Stomach (tissue), 9 donors: ENCODE measurements around the gene ADCY9. TPM values are rescaled to one million over a fixed set of nuclear protein-coding genes. Genes with fewer than 3 reads are reported as not detected.

ENCODE experiments used
- DNase-seq, 2 donors: peaks; one replicate each; pipeline versions ENCODE4 v3.0.0 to v3.0.0-alpha.2; 2013 to 2019
- H3K27ac ChIP-seq, 5 donors: fragments of 200-600 bp in 4 of 5; sonication (generic) in 4 of 5; one replicate each; pipeline ENCODE4 v1.5.1; 2013 to 2019; ENCODE audit warnings: mild to moderate bottlenecking in 1 of 5, moderate library complexity in 1 of 5
- H3K27me3 ChIP-seq, 3 donors: fragments of 200-600 bp; sonication (generic); one replicate each; pipeline ENCODE4 v1.5.1; 2017 to 2019; ENCODE audit warnings: mixed run types in 1 of 3
- H3K36me3 ChIP-seq, 4 donors: fragments of 200-600 bp; sonication (generic); 1 replicate in 3 of 4; 2 replicates in 1 of 4; pipeline ENCODE4 v1.5.1; 2016 to 2019
- H3K4me1 ChIP-seq, 4 donors: fragments of 200-600 bp; sonication (generic); one replicate each; pipeline ENCODE4 v1.5.1; 2016 to 2019
- H3K4me3 ChIP-seq, 4 donors: fragments of 200-600 bp; sonication (generic) in 3 of 4; one replicate each; pipeline ENCODE4 v1.5.1; 2016 to 2019; ENCODE audit warnings: mild to moderate bottlenecking in 1 of 4
- H3K9me3 ChIP-seq, 4 donors: fragments of 200-600 bp; sonication (generic); one replicate each; pipeline ENCODE4 v1.5.1; 2016 to 2019
- EP300 ChIP-seq: sonication (generic); formaldehyde crosslinking; IDR thresholded peaks from one replicate; pipeline ENCODE4 v1.6.1; 2017; ENCODE audit warnings: antibody characterized with exemption
- POLR2A ChIP-seq, 4 donors: fragments of 450-650 bp; IDR thresholded peaks; one replicate each; pipeline ENCODE4 v1.6.1; 2016; ENCODE audit warnings: antibody characterized with exemption in 4 of 4, control low read depth in 2 of 4, mild to moderate bottlenecking in 1 of 4, moderate library complexity in 1 of 4
- POLR2AphosphoS5 ChIP-seq, 3 donors: sonication (generic); formaldehyde crosslinking; IDR thresholded peaks; one replicate each; pipeline ENCODE4 v1.6.1; 2016; ENCODE audit warnings: antibody characterized with exemption in 3 of 3
- WGBS, 5 donors: extraction: QIAGEN DNeasy Blood & Tissue Kit in 3 of 5; methylation state at CpG; one replicate each; pipeline versions ENCODE4 v1.1.5 to v1.1.7; 2013 to 2018; 5-methylcytosine and 5-hydroxymethylcytosine counted together
- intact Hi-C: fragments of 100-400 bp; cut with DNase I; formaldehyde crosslinking; loops from one replicate; pipeline ENCODE4 v1.15.1; 2023; ENCODE audit warnings: low total_unique reads
- polyA plus RNA-seq, 3 donors: library from polyadenylated mRNA; stranded (reverse); fragments of 200-250 nt; gene quantifications; one replicate each; pipeline ENCODE4 v1.2.3, GENCODE V29; 2013
- small RNA-seq, 4 donors: library from RNA; depleted of rRNA; stranded (forward); fragments of <200 nt; gene quantifications; one replicate each; pipeline ENCODE3, GENCODE V24; 2016
- total RNA-seq, 5 donors: library from RNA; depleted of rRNA; stranded (reverse); fragments of >200 nt; gene quantifications; one replicate each; pipeline versions ENCODE4 v1.1.0 to v1.2.3, GENCODE V29; 2014 to 2016
- TF ChIP-seq, protein P1 (sequence below), 7 experiments: fragments of 450-650 bp in 4 of 7; fragments of 200-600 bp in 3 of 7; sonication (generic) in 3 of 7; IDR thresholded peaks; one replicate each; pipeline ENCODE4 v1.5.1; 2016 to 2019; ENCODE audit warnings: antibody characterized with exemption in 7 of 7, control low read depth in 2 of 7, mild to moderate bottlenecking in 1 of 7
- donor health status: healthy with polysubstance abuse.
- donor health status: Bipolar disorder and iron deficiency.
- donor health status: healthy.

Gene ADCY9
- total and polyA plus RNA-seq, 8 donors, result 1.7 to 55.0 (median 12.9) TPM

DNA sequence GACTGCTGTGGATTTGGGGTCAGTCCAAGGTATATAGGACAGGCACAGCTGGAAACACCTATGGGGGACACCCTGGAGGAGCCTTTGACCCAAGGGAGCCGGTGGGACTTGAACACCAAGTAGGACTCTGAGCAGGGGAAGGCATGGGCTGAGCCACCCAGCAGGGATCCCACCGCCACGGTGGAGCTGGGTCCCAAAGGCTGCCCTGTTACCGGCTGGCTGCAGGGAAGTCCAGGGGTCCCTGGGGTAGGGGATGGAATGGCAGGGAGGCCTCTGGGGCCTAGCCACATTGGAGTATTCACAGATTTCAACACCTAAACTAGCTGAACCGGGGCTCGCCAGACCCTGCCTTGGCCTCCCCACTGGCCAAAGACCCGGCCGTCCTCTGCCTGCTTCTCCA is 196.0 kb downstream of the ADCY9 start:
- 78 to 88% (median 86%) methylated on average over 6 to 8 of the region's 8 CpGs for WGBS, 5 donors
- H3K9me3 ChIP-seq, result peaks cover 0 to 13% (median 8%) of the 10 kb centered on the region in 4 donors

DNA sequence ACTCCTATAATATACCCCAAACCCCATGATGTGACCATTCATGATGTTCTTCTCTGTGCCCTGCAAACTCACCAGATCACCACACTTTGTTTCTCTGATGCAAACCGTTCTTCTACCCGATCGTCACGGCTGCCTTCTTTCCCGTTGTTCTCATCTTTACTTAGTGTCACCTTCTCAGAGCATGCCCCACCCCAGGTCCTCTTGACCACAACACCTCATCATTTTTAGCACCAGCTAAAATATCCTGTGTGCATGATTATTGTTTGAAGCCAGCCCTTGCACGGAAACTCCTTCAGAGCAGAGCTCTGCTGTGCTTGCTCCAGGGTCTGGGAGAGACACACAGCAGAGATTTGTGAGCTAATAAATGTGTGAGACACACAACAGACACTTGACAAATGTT is 196.8 kb downstream of the ADCY9 start:
- no peak overlapping the region for H3K27ac ChIP-seq
- H3K36me3 ChIP-seq, result no peaks in the 10 kb centered on the region
- peaks cover 0 to 27% (median 0%) of the 10 kb centered on the region in 3 donors for H3K27me3 ChIP-seq
- WGBS, 5 donors, result 77 to 88% (median 84%) methylated on average over 6 of the region's 6 CpGs
- H3K9me3 ChIP-seq, result peaks cover 0 to 13% (median 8%) of the 10 kb centered on the region in 4 donors
- DNase-seq, result no peak
- intact Hi-C loops, result no loop called here
- TF ChIP-seq POLR2A (IDR thresholded peaks at IDR 0.05), result no peak
- no peak for TF ChIP-seq POLR2AphosphoS5 (IDR thresholded peaks at IDR 0.05)
- TF ChIP-seq, protein P1, sequence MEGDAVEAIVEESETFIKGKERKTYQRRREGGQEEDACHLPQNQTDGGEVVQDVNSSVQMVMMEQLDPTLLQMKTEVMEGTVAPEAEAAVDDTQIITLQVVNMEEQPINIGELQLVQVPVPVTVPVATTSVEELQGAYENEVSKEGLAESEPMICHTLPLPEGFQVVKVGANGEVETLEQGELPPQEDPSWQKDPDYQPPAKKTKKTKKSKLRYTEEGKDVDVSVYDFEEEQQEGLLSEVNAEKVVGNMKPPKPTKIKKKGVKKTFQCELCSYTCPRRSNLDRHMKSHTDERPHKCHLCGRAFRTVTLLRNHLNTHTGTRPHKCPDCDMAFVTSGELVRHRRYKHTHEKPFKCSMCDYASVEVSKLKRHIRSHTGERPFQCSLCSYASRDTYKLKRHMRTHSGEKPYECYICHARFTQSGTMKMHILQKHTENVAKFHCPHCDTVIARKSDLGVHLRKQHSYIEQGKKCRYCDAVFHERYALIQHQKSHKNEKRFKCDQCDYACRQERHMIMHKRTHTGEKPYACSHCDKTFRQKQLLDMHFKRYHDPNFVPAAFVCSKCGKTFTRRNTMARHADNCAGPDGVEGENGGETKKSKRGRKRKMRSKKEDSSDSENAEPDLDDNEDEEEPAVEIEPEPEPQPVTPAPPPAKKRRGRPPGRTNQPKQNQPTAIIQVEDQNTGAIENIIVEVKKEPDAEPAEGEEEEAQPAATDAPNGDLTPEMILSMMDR (IDR thresholded peaks at IDR 0.05), result no peak
- no peak for TF ChIP-seq EP300
- H3K4me1 ChIP-seq, result no peaks in the 10 kb centered on the region
- no peak overlapping the region for H3K4me3 ChIP-seq

More for the DNA sequence above, 196.0 kb downstream of the ADCY9 start:
- Histone ChIP-seq H3K27ac (no peak overlapping the region), H3K27me3 (peaks cover 0 to 27% (median 0%) of the 10 kb centered on the region in 3 donors), H3K4me3 (no peak overlapping the region), H3K36me3 (no peaks in the 10 kb centered on the region), H3K4me1 (no peaks in the 10 kb centered on the region)
- TF ChIP-seq POLR2AphosphoS5 (IDR thresholded peaks at IDR 0.05) (no peak), EP300 (no peak), POLR2A (IDR thresholded peaks at IDR 0.05) (no peak)
- TF ChIP-seq, protein P1 (IDR thresholded peaks at IDR 0.05), result no peak
- no peak for DNase-seq
- intact Hi-C loops, result no loop called here

DNA sequence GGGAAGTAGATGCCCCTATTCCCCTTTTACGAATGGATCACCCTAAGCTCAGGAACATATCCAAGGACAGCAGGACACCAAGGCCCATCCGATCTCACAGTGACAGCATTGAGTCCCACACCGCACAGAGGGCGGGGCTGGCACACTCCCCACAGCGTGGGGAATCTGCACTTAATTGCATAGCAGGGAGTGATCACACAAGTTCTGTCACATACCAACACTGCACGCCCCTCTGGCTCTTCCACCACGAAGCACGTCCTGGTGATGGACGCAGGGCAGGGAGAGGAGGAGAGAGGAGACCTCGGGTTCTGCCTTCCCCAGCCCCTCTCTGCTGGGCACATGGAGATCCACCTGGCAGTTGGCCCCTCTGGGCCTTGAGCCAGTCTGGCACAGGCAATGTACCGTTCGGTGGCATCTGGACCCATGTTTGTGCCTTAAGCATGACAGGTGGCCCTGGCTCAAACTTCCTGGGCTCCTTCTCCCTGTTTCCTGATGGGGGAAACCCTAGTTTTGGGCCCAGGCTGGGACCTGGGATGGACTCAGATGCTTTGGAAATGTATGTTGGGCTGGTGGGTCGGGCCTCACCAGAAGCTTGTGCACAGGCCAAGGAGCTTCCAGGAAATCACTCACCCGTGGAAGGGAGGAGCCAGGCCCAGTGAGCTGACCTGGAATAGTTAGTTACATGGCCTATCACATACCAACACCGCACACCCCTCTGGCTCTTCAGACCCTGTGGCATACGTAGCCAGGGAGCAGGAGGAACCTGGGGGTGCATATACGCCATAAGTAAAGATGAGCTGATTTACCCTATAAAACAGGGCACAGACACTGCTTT is 200.6 kb downstream of the ADCY9 start:
- 79 to 84% (median 81%) methylated on average over 17 of the region's 17 CpGs for WGBS, 5 donors
- Histone ChIP-seq H3K9me3 (peaks cover 0 to 13% (median 8%) of the 10 kb centered on the region in 4 donors), H3K27ac (no peak overlapping the region), H3K36me3 (no peaks in the 10 kb centered on the region), H3K4me1 (no peaks in the 10 kb centered on the region), H3K4me3 (no peak overlapping the region), H3K27me3 (peaks cover 0 to 5% (median 0%) of the 10 kb centered on the region in 3 donors)
- intact Hi-C loops, result no loop called here
- no peak for DNase-seq
- TF ChIP-seq, protein P1 (IDR thresholded peaks at IDR 0.05), result no peak
- no peak for TF ChIP-seq POLR2AphosphoS5 (IDR thresholded peaks at IDR 0.05)
- no peak for TF ChIP-seq EP300
- TF ChIP-seq POLR2A (IDR thresholded peaks at IDR 0.05), result no peak

DNA sequence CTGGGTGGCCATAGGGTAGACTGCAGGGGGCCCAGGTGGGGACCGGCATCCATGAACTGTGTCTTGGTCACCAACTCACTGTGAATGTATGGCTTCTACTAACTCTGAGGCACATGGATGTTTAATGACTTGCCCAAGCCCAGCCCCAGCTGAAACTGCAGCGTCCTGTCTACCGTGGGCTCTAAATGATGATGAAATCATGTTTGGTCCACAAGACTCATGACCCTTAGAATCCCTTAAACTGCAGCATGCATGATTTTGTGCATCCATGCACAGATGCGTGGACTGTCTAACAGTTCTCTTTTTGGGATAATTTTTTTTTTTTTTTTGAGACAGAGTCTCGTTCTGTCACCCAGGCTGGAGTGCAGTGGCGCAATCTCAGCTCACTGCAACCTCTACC is 203.3 kb downstream of the ADCY9 start:
- DNase-seq, result no peak
- WGBS, 5 donors, result 76 to 94% (median 83%) methylated on average over 5 to 6 of the region's 6 CpGs
- H3K4me1 ChIP-seq, result no peaks in the 10 kb centered on the region
- H3K9me3 ChIP-seq, result peaks cover 0 to 3% (median 0%) of the 10 kb centered on the region in 4 donors
- intact Hi-C loops, result no loop called here
- no peaks in the 10 kb centered on the region for H3K27me3 ChIP-seq
- H3K36me3 ChIP-seq, result no peaks in the 10 kb centered on the region
- H3K4me3 ChIP-seq, result no peak overlapping the region
- H3K27ac ChIP-seq, result no peak overlapping the region
- TF ChIP-seq, protein P1 (IDR thresholded peaks at IDR 0.05), result no peak
- TF ChIP-seq EP300 (no peak), POLR2A (IDR thresholded peaks at IDR 0.05) (no peak), POLR2AphosphoS5 (IDR thresholded peaks at IDR 0.05) (no peak)

Small RNA genes lying within 50 kb of the gene (small RNA-seq; reads per million reads assigned to genes)
- 0 to 0.15 (median 0) reads per million in 4 donors for gene AC009171.1

Other genes with a start within 250 kb of the ADCY9 start
- gene CREBBP, start 235.7 kb downstream of the ADCY9 start, total RNA-seq, result 100 to 1,000 TPM in 2 of 5 donors, 10 to 100 TPM in 3; 75.5 to 116 (median 91.1) TPM
- gene CREBBP, start 235.7 kb downstream of the ADCY9 start, polyA plus RNA-seq, result 1 to 10 TPM; 6.7 to 9.3 (median 6.8) TPM
- gene SRL, start 125.6 kb upstream of the ADCY9 start, total RNA-seq, result under 1 TPM in 1 of 5 donors, not detected in 4; 0.92 TPM
- 1 to 10 TPM in 1 of 3 donors, under 1 TPM in 2; 0.31 to 1.5 (median 0.38) TPM for gene SRL, start 125.6 kb upstream of the ADCY9 start, polyA plus RNA-seq
- gene TFAP4, start 156.6 kb upstream of the ADCY9 start, total RNA-seq, result 10 to 100 TPM in 1 of 5 donors, 1 to 10 TPM in 3, not detected in 1; 4.9 to 17.4 (median 6.5) TPM
- gene TFAP4, start 156.6 kb upstream of the ADCY9 start, polyA plus RNA-seq, result 1 to 10 TPM; 4.9 to 7.1 (median 5.5) TPM
- gene GLIS2, start 199.6 kb upstream of the ADCY9 start, total RNA-seq, result 10 to 100 TPM in 1 of 5 donors, 1 to 10 TPM in 4; 3.2 to 21.0 (median 4.6) TPM
- 1 to 10 TPM; 4.4 to 9.0 (median 5.8) TPM for gene GLIS2, start 199.6 kb upstream of the ADCY9 start, polyA plus RNA-seq
- 100 to 1,000 TPM in 1 of 5 donors, 10 to 100 TPM in 3, 1 to 10 TPM in 1; 4.7 to 218 (median 28.1) TPM for gene PAM16, start 234.9 kb upstream of the ADCY9 start, total RNA-seq
- gene PAM16, start 234.9 kb upstream of the ADCY9 start, polyA plus RNA-seq, result 100 to 1,000 TPM in 2 of 3 donors, 10 to 100 TPM in 1; 54.4 to 117 (median 104) TPM